ENCODE measurements around the gene CTCFL.

GRCh38 chr20:57458400-57459160, 66.4 kb downstream of the CTCFL start:
- TF ChIP-seq RAD21 (IDR thresholded peaks at IDR 0.05; ENCODE audit: low read depth) (no peak), MAX (IDR thresholded peaks at IDR 0.05) (no peak), CEBPB (IDR thresholded peaks at IDR 0.05) (no peak), EP300 (IDR thresholded peaks at IDR 0.05; ENCODE audit: borderline replicate concordance) (no peak)
